ENCODE measurements around the gene WNT3A.

The WNT3A gene

GRCh38 chr1:228048659-228049298 lies 42.0 kb downstream of the WNT3A start:
- no peak for DNase-seq

GRCh38 chr1:228050571-228051231 lies 43.9 kb downstream of the WNT3A start:
- no peak for DNase-seq

- DNase-seq: no peak
Measured at GRCh38 chr1:228058172-228058948, 51.6 kb downstream of the WNT3A start.

- no peak for DNase-seq
Measured at GRCh38 chr1:228058949-228059633, 52.3 kb downstream of the WNT3A start.

- no peak for DNase-seq
Measured at GRCh38 chr1:228059634-228060457, 53.0 kb downstream of the WNT3A start.

GRCh38 chr1:228060458-228061190 lies 53.8 kb downstream of the WNT3A start:
- DNase-seq: no peak

- DNase-seq: no peak
Measured at GRCh38 chr1:228061411-228062084, 54.8 kb downstream of the WNT3A start.

- DNase-seq: no peak
Measured at GRCh38 chr1:228062085-228062791, 55.4 kb downstream of the WNT3A start.

- no peak for DNase-seq
Measured at GRCh38 chr1:228062812-228063211, 56.0 kb downstream of the WNT3A start.

GRCh38 chr1:228063251-228064191 lies 56.7 kb downstream of the WNT3A start:
- DNase-seq: no peak

- DNase-seq: no peak
Measured at GRCh38 chr1:228064296-228064695, 57.5 kb downstream of the WNT3A start.

- DNase-seq: no peak
Measured at GRCh38 chr1:228064741-228065542, 58.1 kb downstream of the WNT3A start.

GRCh38 chr1:228065543-228066347 lies 58.9 kb downstream of the WNT3A start:
- DNase-seq: no peak

- no peak for DNase-seq
Measured at GRCh38 chr1:228066416-228066815, 59.6 kb downstream of the WNT3A start.

- DNase-seq: no peak
Measured at GRCh38 chr1:228066891-228067654, 60.3 kb downstream of the WNT3A start.

Measured in anterior cingulate cortex (tissue), 58 donors.